IMR-90 (cell line): ENCODE measurements around the gene LRRTM4. TPM values are rescaled to one million over a fixed set of nuclear protein-coding genes. Genes with fewer than 3 reads are reported as not detected.

ENCODE experiments used
- ATAC-seq: fragments of 200-7000 bp; cut with Tn5 transposase; 2 replicates; pipeline ENCODE4 v1.9.1; 2020; ENCODE audit warnings: low read depth, mild to moderate bottlenecking, moderate library complexity
- BruUV-seq: library from RNA; stranded (reverse); fragments of 400-500 nt; replicated peaks from 2 replicates; lab custom pipeline; 2021; lab: Mats Ljungman, UMichigan
- CTCF ChIA-PET: fragments of 300-600 bp; formaldehyde crosslinking; extraction: SDS; loops from one replicate; lab custom pipeline; 2021; ENCODE audit warnings: antibody characterized with exemption; lab: Yijun Ruan, JAX
- POLR2A ChIA-PET: fragments of 300-600 bp; sonication (Branson Sonifier 250); formaldehyde crosslinking; loops from one replicate; lab custom pipeline; 2022; ENCODE audit warnings: antibody characterized with exemption; ENCODE audit not compliant: unreplicated experiment; lab: Charles Lee
- DNase-seq: peaks from one replicate; pipeline ENCODE4 v3.0.0; 2013
- H2AFZ ChIP-seq: replicated peaks from 2 replicates; pipeline ENCODE3; 2013; ENCODE audit warnings: low read length, mild to moderate bottlenecking; ENCODE audit not compliant: poor library complexity
- H2AK5ac ChIP-seq: 2 replicates; pipeline ENCODE4 v1.6.1; 2013; ENCODE audit warnings: low read depth, low read length, inconsistent platforms
- H2AK9ac ChIP-seq: replicated peaks from 2 replicates; pipeline ENCODE3; 2013; ENCODE audit warnings: mild to moderate bottlenecking, low read depth, low read length, moderate library complexity; ENCODE audit not compliant: poor library complexity
- H2BK120ac ChIP-seq: 2 replicates; pipeline ENCODE4 v1.6.1; 2013; ENCODE audit warnings: low read depth, low read length, inconsistent platforms
- H2BK15ac ChIP-seq: 3 replicates; pipeline ENCODE4 v1.6.1; 2013; ENCODE audit warnings: low read depth, low read length, inconsistent platforms
- H2BK20ac ChIP-seq: 2 replicates; pipeline ENCODE4 v1.6.1; 2013; ENCODE audit warnings: low read depth, mild to moderate bottlenecking, inconsistent platforms, low read length, moderate library complexity
- H2BK5ac ChIP-seq: 2 replicates; pipeline ENCODE4 v1.6.1; 2013; ENCODE audit warnings: mild to moderate bottlenecking, low read depth, low read length, inconsistent platforms; ENCODE audit not compliant: poor library complexity, severe bottlenecking
- H3K14ac ChIP-seq: replicated peaks from 2 replicates; pipeline ENCODE4 v1.6.1; 2013; ENCODE audit warnings: low read depth, low read length, inconsistent platforms
- H3K18ac ChIP-seq: 2 replicates; pipeline ENCODE4 v1.6.1; 2013; ENCODE audit warnings: low read depth, low read length, control low read depth
- H3K23ac ChIP-seq: 2 replicates; pipeline ENCODE4 v1.6.1; 2013; ENCODE audit warnings: low read depth, low read length, inconsistent platforms
- H3K27ac ChIP-seq: 2 replicates; pipeline ENCODE4 v1.5.1; 2013; ENCODE audit warnings: mild to moderate bottlenecking, control low read depth, low read length; ENCODE audit not compliant: insufficient read depth
- H3K27me3 ChIP-seq: 2 replicates; pipeline ENCODE4 v1.6.1; 2013; ENCODE audit warnings: low read length; ENCODE audit not compliant: control insufficient read depth, insufficient read depth
- H3K36me3 ChIP-seq: 2 replicates; pipeline ENCODE4 v1.6.1; 2013; ENCODE audit warnings: low read length, mixed read lengths; ENCODE audit not compliant: control insufficient read depth, insufficient read depth
- H3K4ac ChIP-seq: 2 replicates; pipeline ENCODE4 v1.6.1; 2013; ENCODE audit warnings: low read depth, low read length, inconsistent platforms
- H3K4me1 ChIP-seq: 2 replicates; pipeline ENCODE4 v1.6.1; 2013; ENCODE audit warnings: low read length, mixed read lengths; ENCODE audit not compliant: control insufficient read depth, insufficient read depth
- H3K4me2 ChIP-seq: 2 replicates; pipeline ENCODE4 v1.6.1; 2013; ENCODE audit warnings: low read depth, mild to moderate bottlenecking, control low read depth, low read length, moderate library complexity
- H3K4me3 ChIP-seq: 2 replicates; pipeline ENCODE4 v1.5.1; 2013; ENCODE audit warnings: low read depth, mild to moderate bottlenecking, control low read depth, low read length, moderate library complexity; ENCODE audit not compliant: insufficient read depth
- H3K56ac ChIP-seq: 2 replicates; pipeline ENCODE4 v1.6.1; 2013; ENCODE audit warnings: low read length, inconsistent platforms; ENCODE audit not compliant: insufficient read depth; ENCODE audit errors: extremely low read depth
- H3K79me1 ChIP-seq, 2 experiments: 2 replicates each; pipeline ENCODE4 v1.6.1; 2013; ENCODE audit warnings: low read length in 2 of 2, inconsistent platforms in 1 of 2, low read depth in 1 of 2
- H3K9ac ChIP-seq: 2 replicates; pipeline ENCODE4 v1.6.1; 2013; ENCODE audit warnings: low read depth, low read length, control low read depth
- H3K9me1 ChIP-seq: 2 replicates; pipeline ENCODE4 v1.6.1; 2013; ENCODE audit warnings: low read length, inconsistent platforms; ENCODE audit not compliant: insufficient read depth
- H3K9me3 ChIP-seq: 2 replicates; pipeline ENCODE4 v1.6.1; 2013; ENCODE audit warnings: low read length; ENCODE audit not compliant: control insufficient read depth, insufficient read depth
- H4K20me1 ChIP-seq: 2 replicates; pipeline ENCODE4 v1.6.1; 2013; ENCODE audit warnings: low read length, inconsistent platforms; ENCODE audit not compliant: insufficient read depth
- H4K5ac ChIP-seq: 2 replicates; pipeline ENCODE4 v1.6.1; 2013; ENCODE audit warnings: mild to moderate bottlenecking, low read depth, low read length, control low read depth
- H4K8ac ChIP-seq, 2 experiments: 2 replicates each; pipeline ENCODE4 v1.6.1; 2013; ENCODE audit warnings: low read depth in 2 of 2, low read length in 2 of 2, control low read depth in 1 of 2, inconsistent platforms in 1 of 2
- H4K91ac ChIP-seq: 2 replicates; pipeline ENCODE4 v1.6.1; 2013; ENCODE audit warnings: low read depth, low read length, inconsistent platforms; ENCODE audit not compliant: insufficient read depth
- BHLHE40 ChIP-seq: fragments of 150-350 bp; IDR thresholded peaks from 2 replicates; pipeline ENCODE4 v1.6.1; 2016; ENCODE audit warnings: mild to moderate bottlenecking, low read depth, low read length
- ELK1 ChIP-seq: fragments of 150-350 bp; IDR thresholded peaks from 2 replicates; pipeline ENCODE4 v1.6.1; 2016; ENCODE audit warnings: low read depth, mild to moderate bottlenecking, low read length, moderate library complexity, borderline replicate concordance
- FOS ChIP-seq: fragments of 150-350 bp; IDR thresholded peaks from 2 replicates; pipeline ENCODE4 v1.6.1; 2016; ENCODE audit warnings: low read depth, low read length
- MAFK ChIP-seq: IDR thresholded peaks from 2 replicates; pipeline ENCODE4 v1.6.1; 2012; ENCODE audit warnings: low read depth, low read length, improper control_type of control experiment
- MAZ ChIP-seq: IDR thresholded peaks from 2 replicates; pipeline ENCODE4 v1.6.1; 2012; ENCODE audit warnings: low read depth, mild to moderate bottlenecking, low read length, improper control_type of control experiment, moderate library complexity, borderline replicate concordance
- MXI1 ChIP-seq: IDR thresholded peaks from 2 replicates; pipeline ENCODE4 v1.6.1; 2012; ENCODE audit warnings: low read depth, mild to moderate bottlenecking, low read length, moderate library complexity, borderline replicate concordance
- NFE2L2 ChIP-seq: fragments of 150-350 bp; IDR thresholded peaks from 2 replicates; pipeline ENCODE4 v1.6.1; 2016; ENCODE audit warnings: low read depth, mild to moderate bottlenecking, low read length
- POLR2A ChIP-seq: IDR thresholded peaks from 2 replicates; pipeline ENCODE4 v1.6.1; 2012; ENCODE audit warnings: mild to moderate bottlenecking, low read depth, low read length
- RAD21 ChIP-seq: IDR thresholded peaks from 2 replicates; pipeline ENCODE4 v1.6.1; 2012; ENCODE audit warnings: low read length, improper control_type of control experiment
- RCOR1 ChIP-seq: IDR thresholded peaks from 2 replicates; pipeline ENCODE4 v1.6.1; 2012; ENCODE audit warnings: mild to moderate bottlenecking, low read length, improper control_type of control experiment; ENCODE audit not compliant: insufficient replicate concordance
- RFX5 ChIP-seq: IDR thresholded peaks from 2 replicates; pipeline ENCODE4 v1.8.0; 2012; ENCODE audit warnings: low read depth, mild to moderate bottlenecking, low read length, moderate library complexity
- USF2 ChIP-seq: fragments of 150-350 bp; IDR thresholded peaks from 2 replicates; pipeline ENCODE4 v1.6.1; 2017; ENCODE audit warnings: mild to moderate bottlenecking, antibody characterized with exemption, low read length, low read depth
- WGBS, 2 experiments: methylation state at CpG; one replicate each; pipeline versions ENCODE4 v1.1.5 to v1.1.7; 2013; ENCODE audit warnings: missing lambda C conversion rate in 2 of 2; ENCODE audit not compliant: insufficient read length in 1 of 2; ENCODE audit errors: extremely low coverage in 2 of 2; 5-methylcytosine and 5-hydroxymethylcytosine counted together
- dilution Hi-C: fragments of 300-500 bp; cut with HindIII; formaldehyde crosslinking; loops from one replicate; pipeline ENCODE4 v1.14.3; 2018; ENCODE audit warnings: low sequenced_read_pairs; ENCODE audit not compliant: unreplicated experiment
- in situ Hi-C: fragments of 300-500 bp; cut with MboI; formaldehyde crosslinking; loops from 3 replicates; pipeline ENCODE4 v1.14.3; 2019; ENCODE audit warnings: low sequenced_read_pairs, inconsistent platforms, mixed read lengths
- intact Hi-C: fragments of 100-400 bp; cut with micrococcal nuclease; formaldehyde crosslinking; loops from 2 replicates; pipeline ENCODE4 v1.10.0; 2022
- polyA plus RNA-seq, 3 experiments: library from polyadenylated mRNA; depleted of rRNA; stranded (reverse); fragments of >200 nt; gene quantifications; 2 replicates each; pipeline ENCODE4 v1.2.3, GENCODE V29; 2012; ENCODE audit warnings: low replicate concordance in 1 of 3
- total RNA-seq: library from RNA; depleted of rRNA; stranded (reverse); fragments of >200 nt; gene quantifications from 2 replicates; pipeline ENCODE4 v1.2.3, GENCODE V29; 2012

Gene LRRTM4
- total and polyA plus RNA-seq, 2 of the 4 experiments (the other 2 are of a cell fraction) = not detected

- Histone ChIP-seq H3K18ac (no peak overlapping the region), H3K56ac (no peak overlapping the region), H2BK20ac (no peak overlapping the region), H3K36me3 (no peaks in the 10 kb centered on the region), H4K5ac (no peak overlapping the region), H3K9me1 (no peaks in the 10 kb centered on the region), H2BK120ac (no peak overlapping the region), H3K79me1 (no peaks in the 10 kb centered on the region), H4K8ac (no peak overlapping the region), H2AK5ac (no peak overlapping the region), H4K20me1 (no peaks in the 10 kb centered on the region), H3K4me1 (no peaks in the 10 kb centered on the region), H3K14ac (no peak overlapping the region), H3K4me2 (no peak overlapping the region), H3K9ac (no peak overlapping the region), H2BK15ac (no peak overlapping the region), H4K91ac (no peak overlapping the region), H2BK5ac (no peak overlapping the region), H2AK9ac (no peak overlapping the region), H3K4me3 (no peak overlapping the region), H3K4ac (no peak overlapping the region), H3K23ac (no peak overlapping the region), H3K9me3 (no peaks in the 10 kb centered on the region), H2AFZ (no peak overlapping the region), H3K27me3 (no peaks in the 10 kb centered on the region), H3K27ac (no peak overlapping the region)
- CTCF ChIA-PET = no interaction called here
- no CpG with 5 or more reads among the region's 1 CpG for WGBS, 2 experiments
- in situ Hi-C loops (no loop called here), intact Hi-C loops (no loop called here), dilution Hi-C loops (no loop called here)
- TF ChIP-seq RCOR1 (no peak), POLR2A (no peak), NFE2L2 (no peak), MAFK (no peak), RAD21 (no peak), USF2 (no peak), MXI1 (no peak), ELK1 (no peak), BHLHE40 (no peak), FOS (no peak), RFX5 (no peak), MAZ (no peak)
- POLR2A ChIA-PET = no interaction called here
- ATAC-seq (no peak), DNase-seq (no peak)
- BruUV-seq = no TSS peak
These were observed 671.2 kb downstream of the LRRTM4 start for GRCh38 chr2:76851000-76851399.
